NCI-H2081 (cell line): Measurements from ENCODE around the gene U2AF2.

Experiments
- DNase-seq, 2 experiments: peaks; one replicate each; lab custom pipeline; 2025; lab: John Stamatoyannopoulos, UW

Gene U2AF2

GRCh38 chr19:55690109-55690768 is 35.4 kb downstream of the U2AF2 start:
- no peak for DNase-seq

GRCh38 chr19:55690769-55691545 is 36.1 kb downstream of the U2AF2 start:
- no peak for DNase-seq

GRCh38 chr19:55691561-55692481 is 37.0 kb downstream of the U2AF2 start:
- no peak for DNase-seq

- DNase-seq = no peak
Measured at GRCh38 chr19:55692681-55693081, 37.8 kb downstream of the U2AF2 start.

GRCh38 chr19:55693336-55693974 is 38.6 kb downstream of the U2AF2 start:
- no peak for DNase-seq

- no peak for DNase-seq
Measured at GRCh38 chr19:55694241-55694655, 39.4 kb downstream of the U2AF2 start.

GRCh38 chr19:55694656-55695491 is 40.0 kb downstream of the U2AF2 start:
- no peak for DNase-seq

GRCh38 chr19:55695511-55696290 is 40.9 kb downstream of the U2AF2 start:
- no peak for DNase-seq

GRCh38 chr19:55696301-55697068 is 41.6 kb downstream of the U2AF2 start:
- no peak for DNase-seq

GRCh38 chr19:55697069-55697440 is 42.2 kb downstream of the U2AF2 start:
- no peak for DNase-seq

- no peak for DNase-seq
Measured at GRCh38 chr19:55697698-55698097, 42.9 kb downstream of the U2AF2 start.

GRCh38 chr19:55698256-55698655 is 43.4 kb downstream of the U2AF2 start:
- DNase-seq = no peak

GRCh38 chr19:55699221-55699620 is 44.4 kb downstream of the U2AF2 start:
- DNase-seq = no peak

GRCh38 chr19:55700813-55701212 is 46.0 kb downstream of the U2AF2 start:
- no peak for DNase-seq

GRCh38 chr19:55702131-55702627 is 47.3 kb downstream of the U2AF2 start:
- no peak for DNase-seq

GRCh38 chr19:55703790-55704215 is 49.0 kb downstream of the U2AF2 start:
- DNase-seq = no peak

GRCh38 chr19:55704494-55705245 is 49.8 kb downstream of the U2AF2 start:
- DNase-seq = no peak

GRCh38 chr19:55705972-55706371 is 51.1 kb downstream of the U2AF2 start:
- DNase-seq = no peak

GRCh38 chr19:55711719-55712118 is 56.9 kb downstream of the U2AF2 start:
- no peak for DNase-seq
